Stimulated activated CD4-positive, alpha-beta T cell treated with anti-CD3 and anti-CD28 coated beads, Interleukin-2, amount 100 ng/mL, for 4 hours (primary cell): ENCODE data around the gene ARPC5L.
"Not testable (repeated sequence)": the region's sequence is repeated elsewhere in the genome, so short reads cannot be mapped to it uniquely, and the experiment has no call there.

ENCODE experiments used
- DNase-seq: peaks from one replicate; pipeline ENCODE4 v3.0.0-alpha.2; 2020; ENCODE audit warnings: low read depth

Gene ARPC5L

DNA sequence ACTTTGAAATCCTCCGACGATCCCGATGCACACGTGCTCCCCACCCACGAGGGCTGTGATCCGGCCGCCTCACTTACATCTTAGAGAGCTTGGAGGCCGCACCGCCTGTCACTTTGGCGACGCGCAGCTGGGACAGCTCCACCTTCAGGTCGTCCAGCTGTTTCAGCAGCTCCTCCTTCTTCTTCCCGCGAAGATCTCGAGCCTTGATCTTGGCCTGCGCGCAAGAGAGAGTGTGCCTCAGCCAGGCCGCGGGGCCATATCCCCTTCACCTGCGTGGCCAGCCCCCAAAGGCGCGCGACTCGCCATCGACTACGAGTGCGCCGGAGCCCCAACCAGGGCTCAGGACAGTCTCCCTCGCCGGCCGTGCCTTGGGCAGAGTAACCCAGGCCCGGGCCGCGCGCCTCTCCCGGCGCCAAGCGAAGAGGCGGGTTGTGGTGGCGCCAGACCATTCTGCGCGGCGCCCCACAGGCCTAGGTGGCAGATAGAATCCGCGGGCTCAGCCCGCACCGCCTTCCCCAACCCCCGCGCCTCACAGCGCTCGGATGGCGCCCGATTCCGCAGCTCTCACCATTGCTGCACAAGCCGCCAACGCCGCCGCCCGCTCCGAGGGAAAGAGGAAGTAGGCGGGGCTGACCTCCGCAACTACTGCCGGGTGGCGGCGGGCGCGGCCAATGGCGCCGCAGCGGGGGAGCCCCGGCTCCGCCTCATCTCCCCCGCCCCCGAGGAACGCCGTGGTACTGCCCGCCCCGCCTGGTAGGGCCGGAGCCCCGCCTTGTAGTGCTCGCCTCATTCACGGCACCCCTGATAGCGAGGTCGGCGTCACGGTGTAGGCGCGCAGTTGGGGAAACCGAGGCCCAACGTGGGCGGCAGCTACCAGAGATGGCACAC lies at the start of gene ARPC5L, which contains the start of gene RPL35:
Gene ARPC5L, plus strand, starts transcription at position 789 of the 888 bp plus-strand sequence. CDS start 7,161 bp downstream, outside the sequence.
Gene RPL35, minus strand, starts transcription at position 616 of the 888 bp plus-strand sequence. Its CDS starts 45 bp downstream, at position 571.
- DNase-seq, result peak; percentile 95

DNA sequence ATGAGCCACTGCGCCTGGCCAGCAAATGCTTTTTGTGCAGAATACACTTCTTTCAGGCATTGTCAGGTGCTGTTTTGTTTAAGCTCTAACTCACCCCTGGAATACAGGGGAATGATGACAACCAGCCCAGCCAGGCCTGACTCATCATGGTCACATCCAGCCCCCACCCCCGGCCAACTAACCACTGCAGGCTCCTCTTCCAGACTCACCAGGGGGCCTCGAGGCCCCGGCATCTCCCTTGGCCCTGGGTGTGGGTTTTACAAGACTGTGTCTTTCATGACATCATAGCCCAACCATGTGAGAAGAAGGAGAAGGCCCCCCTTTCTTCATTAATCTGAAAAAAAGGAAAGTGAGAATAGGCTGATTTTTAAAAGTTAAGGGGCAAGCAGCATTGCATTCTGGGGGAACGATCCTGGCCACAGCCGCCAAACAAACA lies 49.5 kb upstream of the ARPC5L start:
- no peak for DNase-seq

DNA sequence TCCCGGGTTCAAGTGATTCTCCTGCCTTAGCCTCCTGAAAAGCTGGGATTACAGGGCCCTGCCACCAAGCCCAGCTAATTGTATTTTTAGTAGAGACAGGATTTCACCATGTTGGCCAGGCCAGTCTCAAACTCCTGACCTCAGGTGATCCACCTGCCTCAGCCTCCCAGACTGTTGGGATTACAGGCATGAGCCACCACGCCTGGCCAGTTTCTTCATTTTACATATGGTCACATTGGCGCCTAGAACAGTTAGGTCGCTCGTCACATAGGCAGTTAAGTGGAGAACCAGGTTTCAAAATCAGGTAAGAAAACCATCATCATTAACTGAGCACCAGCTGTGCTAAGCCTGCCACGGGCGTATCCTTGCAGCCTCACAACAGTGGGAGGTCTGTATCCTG lies 48.9 kb upstream of the ARPC5L start:
- no peak for DNase-seq

DNA sequence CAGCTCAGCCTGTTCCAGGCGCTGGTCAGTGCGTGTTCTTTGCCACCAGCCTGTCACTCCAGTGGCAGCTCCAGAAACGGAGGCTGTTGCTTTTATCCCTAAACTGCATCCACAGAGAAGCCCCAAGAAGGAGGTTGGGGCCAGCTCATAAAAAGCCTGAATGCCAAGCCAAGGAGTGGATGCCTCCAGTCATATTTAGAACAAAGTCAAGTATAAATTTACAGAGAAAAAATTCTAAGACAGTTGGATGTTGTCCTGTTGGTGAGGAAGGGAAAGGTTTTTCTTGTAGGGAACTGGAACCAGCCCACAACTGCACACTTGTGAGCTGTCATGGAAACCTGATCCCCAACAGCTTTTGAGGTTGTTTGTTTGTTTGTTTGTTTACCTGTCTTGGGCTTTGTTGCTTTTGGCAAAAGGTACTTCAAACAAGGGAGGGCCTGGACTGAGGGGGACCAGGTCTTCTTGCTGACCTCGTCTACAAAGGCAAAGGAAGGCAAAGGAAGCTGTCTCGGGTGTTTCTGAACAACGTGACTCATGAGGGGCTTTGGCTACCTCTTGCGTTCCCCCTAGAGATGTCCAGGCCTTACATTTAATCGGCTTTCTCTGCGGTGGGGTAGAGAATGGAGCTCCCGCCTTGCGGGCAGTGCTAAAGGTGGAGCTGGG lies 48.3 kb upstream of the ARPC5L start:
- DNase-seq, result no peak

DNA sequence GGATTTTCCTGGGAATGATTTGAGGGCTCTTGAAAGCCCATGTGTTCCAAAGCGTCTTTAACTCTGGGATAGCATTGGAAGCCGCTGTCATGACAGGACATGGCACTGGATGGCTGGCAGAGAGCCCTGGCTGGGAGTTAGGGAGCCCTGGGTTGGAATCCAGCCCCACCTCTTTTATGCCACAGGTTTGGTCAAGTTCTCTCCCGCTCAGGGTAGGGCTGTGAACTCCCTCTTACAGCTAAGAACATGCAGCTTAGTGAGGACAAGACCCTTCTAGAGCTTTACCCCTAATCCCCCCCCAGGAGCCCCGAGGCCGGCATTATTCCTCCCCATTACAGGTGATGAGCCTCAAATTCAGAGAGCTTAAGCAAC lies 47.8 kb upstream of the ARPC5L start:
- no peak for DNase-seq

DNA sequence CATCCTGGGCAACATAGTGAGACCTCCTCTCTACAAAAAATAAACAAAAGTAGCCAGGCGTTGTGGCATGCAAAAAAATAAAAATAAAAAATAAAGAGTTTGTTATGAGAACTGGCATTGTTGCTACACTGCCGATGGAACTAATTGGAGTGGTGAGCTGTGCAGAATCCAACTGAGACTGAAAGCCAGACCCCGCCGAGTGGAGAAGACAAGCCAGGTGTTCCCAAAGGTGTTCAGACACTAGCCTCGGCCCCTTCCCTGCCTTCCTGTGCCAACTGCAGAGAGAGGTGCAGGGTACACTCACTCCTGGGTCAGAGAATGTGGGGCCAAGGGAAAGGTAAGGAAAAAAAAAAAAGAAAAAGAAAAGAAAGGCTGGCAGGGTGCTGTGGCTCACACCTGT lies 46.3 kb upstream of the ARPC5L start:
- DNase-seq, result no peak

DNA sequence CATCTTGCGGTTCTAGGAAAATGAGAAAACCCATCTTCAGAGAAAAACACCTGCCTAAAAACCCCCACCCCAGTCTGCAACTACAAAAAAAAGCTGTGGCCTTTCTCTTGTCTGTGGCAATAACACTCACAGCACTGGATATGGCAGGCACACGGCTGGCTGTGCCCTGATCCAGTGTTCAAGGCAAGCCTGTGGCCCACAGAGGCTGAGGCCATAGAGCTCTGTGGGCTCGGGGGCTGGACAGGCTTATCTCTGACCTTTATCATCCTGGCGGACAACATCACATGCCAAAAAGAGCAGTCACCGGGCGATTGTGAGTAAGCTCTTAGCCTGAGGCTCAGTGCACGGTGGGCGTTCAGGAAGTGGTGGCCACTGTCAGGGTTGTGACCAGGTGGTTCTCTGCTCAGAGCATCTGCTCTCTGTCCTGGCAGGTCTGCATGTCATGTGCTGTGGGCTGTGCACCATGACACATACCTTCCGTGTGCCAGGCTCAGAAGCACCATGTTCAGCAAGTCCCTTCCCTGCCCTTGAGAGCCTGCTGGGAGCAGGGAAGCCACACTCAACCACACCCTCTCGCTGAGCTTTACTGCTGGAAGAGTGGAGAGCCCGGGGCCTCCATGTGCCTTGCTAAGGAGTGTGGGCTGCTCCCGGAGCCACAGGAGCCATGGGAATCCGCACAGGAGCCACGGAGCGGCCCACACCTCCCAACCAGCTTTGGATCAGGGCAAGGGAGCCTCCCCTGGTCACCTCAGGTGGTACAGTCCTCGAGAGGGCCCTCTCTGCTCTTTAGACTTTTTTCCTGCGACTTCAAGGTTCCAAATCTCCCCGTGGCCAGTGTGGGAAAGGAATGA lies 43.3 kb upstream of the ARPC5L start:
- no peak for DNase-seq

DNA sequence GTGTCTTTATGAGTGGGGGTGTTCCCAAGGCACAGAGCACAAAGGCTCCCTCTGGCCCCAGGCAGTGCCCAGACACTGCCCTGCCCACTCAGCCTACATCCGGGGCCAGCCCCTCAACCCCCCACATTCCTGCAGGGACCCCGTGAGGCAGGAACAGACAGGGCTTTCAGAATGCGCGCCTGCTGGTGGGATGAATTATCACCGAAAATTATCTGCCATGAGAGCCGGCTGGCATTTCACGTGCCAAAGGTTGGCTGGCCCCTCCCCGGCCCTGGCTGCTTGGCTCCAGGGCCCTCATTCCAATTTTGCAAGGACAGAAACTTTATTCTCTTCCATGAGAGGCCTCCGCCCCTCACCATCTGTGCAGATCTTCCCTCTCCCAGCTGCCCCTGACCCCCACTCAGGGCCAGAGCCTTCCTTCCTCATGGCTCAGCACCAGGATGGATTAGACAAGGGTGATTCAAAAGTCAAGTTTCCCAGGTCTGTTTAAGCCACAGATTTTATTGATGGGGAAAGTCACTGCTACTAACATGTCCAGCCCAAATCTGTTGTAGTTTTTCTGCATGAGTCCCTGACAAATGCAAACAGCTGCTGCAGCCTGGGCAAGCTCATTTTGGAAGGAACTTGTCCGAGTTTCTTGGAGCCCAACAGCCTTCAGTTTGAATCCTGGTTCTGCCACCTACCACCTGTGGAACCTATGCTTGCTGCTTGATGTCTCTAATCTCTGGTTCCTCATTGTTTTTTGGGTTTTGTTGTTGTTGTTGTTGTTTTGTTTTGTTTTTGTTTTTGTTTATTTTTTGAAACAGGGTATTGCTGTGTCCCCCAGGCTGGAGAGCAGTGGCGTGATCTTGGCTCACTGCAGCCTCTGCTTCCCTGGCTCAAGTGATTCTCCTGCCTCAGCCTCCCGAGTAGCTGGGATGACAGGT lies 41.0 kb upstream of the ARPC5L start:
- no peak for DNase-seq

DNA sequence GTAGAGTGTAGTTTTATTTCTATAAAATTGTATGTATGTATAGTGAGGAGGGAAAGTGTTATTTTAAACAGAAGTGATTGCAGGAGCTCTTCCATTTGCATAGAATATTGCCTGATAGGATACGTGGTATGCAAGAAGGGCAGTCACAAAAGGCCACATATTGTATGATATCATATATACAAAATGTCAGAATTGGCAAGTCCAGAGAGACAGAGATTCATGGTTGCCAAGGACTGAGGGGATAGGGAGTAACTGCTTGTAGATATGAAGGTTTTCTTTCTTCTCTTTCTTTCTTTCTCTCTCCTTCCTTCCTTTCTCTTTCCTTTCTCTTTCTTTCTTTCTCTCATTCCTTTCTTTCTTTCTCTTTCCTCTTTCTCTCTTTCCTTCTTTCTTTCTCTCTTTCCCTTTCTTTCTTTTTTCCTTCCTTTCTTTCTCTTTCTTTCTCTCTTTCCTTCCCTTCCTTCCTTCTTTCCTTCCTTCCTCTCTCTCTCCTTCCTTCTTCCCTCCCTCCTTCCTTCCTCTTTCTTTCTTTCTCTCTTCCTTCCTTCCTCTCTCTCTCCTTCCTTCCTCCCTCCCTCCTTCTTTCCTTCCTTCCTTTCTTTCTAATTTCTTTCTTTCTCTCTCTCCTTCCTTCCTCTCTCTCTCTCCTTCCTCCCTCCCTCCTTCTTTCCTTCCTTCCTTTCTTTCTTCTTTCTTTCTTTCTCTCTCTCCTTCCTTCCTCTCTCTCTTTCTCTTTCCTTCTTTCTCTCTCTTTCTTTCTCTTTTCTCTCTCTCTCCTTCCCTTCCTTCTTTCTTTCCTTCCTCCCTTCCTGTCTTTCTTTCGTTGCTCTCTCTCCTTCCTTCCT lies 33.2 kb upstream of the ARPC5L start:
- DNase-seq, result no peak

DNA sequence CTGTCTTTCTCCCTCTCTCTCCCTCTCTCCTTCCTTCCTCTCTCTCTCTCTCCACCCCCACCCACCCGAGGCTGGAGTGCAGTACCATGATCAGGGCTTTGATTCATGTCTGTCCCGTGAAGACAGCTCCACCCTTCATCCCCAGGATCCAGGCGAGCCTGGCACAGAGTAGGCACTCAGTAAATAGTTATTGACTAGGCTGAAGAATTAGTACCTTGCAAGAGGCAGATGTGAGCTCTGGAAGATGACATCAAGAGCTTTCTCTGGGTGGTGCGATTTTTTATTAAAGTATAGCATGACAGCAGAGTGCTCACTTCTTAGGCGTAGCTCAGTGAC lies 32.6 kb upstream of the ARPC5L start:
- no peak for DNase-seq

DNA sequence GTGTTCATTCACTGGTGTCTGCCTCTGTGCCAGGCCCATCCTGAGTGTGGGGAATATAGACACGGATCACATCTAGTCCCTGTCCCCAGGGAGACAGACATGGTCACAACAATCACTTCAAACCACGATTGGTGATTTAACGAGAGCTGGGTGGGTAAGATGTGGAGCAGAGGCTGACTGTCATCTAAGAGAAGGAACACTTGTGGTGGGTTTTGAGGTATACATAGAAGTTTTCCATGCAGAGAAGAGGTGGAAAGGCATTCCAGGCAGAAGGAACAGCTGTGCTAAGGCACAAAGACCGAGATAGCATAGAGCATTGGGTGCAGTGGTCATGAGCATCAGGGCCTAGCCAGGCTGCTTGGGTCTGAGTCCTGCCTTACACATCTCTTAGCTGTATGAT lies 31.3 kb upstream of the ARPC5L start:
- no peak for DNase-seq

DNA sequence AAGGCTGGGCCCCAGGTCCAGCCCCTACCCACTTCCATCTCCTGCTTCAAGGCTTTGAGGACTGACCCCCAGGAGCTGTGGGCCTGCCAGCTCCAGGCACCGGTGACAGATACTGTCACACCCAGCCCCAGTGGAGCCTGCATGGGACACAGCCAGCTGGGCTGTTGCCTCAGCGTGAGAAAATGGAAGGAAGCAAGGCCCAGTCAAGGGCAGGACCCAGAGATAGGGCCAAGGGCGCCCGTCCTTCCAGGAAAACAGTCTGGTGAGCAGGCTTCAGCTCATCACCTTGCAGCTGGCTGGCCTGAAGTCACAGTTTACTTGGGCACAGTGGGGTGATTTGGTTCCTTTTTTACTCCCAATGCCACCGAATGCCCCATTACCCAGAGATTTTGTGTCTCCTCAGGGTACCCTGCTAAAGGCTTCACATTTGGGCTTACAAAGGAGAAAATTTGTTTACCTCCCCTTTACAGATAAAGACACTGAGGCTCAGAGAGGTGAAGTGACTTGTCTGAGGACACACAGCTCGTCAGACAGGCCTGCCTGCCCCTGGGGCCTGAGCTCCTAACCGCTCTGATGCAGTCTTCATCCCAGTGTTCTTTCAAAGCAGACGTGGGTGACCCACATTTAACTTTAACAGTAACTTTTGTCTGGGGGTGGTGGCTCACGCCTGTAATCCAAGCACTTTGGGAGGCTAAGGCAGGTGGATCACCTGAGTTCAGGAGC lies 30.1 kb upstream of the ARPC5L start:
- no peak for DNase-seq

DNA sequence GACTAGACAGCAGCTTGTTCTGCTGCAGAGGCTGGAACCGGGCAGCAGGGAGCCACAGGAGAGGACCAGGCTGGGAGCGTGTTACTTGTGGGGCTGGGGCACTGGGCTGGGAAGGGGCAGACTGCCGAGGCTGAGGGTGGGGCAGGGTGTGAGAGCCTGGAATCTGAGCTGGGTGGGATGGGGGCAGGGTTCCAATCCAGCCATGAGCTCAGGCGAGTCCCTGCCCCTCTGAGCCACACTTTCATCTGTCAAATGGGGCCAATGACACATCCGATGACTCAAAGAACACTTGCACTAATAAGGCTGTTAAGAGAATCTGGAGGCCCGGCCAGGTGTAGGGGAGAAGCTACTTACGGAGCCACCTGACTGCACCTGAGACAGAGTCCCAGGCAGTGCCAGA lies 27.3 kb upstream of the ARPC5L start:
- DNase-seq, result no peak

DNA sequence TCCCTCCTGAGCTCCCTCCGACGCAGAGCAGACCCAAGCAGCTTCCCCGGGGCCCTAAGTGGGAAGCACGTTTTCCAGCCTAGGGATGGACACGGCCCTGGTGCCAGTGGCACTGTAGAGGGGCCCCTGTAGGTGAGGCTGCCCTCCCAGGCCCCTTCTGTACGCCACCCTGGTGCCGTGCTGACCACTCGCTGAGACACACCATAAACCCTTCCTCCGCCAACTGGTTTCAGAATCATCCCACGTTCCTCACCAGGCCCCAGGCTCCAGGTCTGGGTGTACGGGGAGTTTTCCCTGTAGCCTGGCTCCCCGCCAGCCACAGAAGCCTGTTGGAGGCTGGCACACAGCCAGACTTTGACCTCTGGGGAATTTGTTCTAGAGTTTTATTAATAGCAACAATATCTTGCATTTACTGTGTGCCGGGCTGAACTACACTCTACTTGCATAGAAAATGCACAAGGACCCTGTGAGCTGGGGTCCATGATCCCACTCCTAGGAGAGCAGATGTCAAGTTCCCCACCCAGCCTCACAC lies 26.8 kb upstream of the ARPC5L start:
- no peak for DNase-seq

DNA sequence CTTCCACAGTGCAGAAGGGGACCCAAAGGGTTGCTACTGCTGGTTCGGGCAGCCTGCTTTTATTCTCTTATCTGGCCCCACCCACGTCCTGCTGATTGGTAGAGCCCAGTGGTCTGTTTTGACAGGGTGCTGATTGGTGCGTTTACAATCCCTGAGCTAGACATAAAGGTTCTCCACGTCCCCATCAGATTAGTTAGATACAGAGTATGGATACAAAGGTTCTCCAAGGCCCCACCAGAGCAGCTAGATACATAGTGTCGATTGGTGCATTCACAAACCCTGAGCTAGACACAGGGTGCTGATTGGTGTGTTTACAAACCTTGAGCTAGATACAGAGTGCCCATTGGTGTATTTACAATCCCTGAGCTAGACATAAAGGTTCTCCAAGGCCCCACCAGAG lies 23.8 kb upstream of the ARPC5L start:
- DNase-seq, result not testable (repeated sequence)

DNA sequence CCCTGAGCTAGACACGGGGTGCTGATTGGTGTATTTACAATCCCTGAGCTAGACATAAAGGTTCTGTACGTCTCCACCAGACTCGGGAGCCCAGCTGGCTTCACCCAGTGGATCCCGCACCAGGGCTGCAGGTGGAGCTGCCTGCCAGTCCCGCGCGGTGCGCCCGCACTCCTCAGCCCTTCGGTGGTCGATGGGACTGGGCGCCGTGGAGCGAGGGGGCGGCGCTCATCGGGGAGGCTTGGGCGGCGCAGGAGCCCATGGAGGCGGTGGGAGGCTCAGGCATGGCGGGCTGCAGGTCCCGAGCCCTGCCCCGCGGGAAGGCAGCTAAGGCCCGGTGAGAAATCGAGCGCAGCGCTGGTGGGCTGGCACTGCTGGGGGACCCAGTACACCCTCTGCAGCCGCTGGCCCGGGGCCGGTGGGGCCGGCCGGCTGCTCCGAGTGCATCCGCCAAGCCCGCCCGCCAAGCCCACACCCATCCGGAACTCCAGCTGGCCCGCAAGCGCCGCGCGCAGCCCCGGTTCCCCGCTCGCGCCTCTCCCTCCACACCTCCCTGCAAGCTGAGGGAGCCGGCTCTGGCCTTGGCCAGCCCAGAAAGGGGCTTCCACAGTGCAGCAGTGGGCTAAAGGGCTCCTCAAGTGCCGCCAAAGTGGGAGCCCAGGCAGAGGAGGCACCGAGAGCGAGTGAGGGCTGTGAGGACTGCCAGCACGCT lies 23.2 kb upstream of the ARPC5L start:
- DNase-seq, result not testable (repeated sequence)

DNA sequence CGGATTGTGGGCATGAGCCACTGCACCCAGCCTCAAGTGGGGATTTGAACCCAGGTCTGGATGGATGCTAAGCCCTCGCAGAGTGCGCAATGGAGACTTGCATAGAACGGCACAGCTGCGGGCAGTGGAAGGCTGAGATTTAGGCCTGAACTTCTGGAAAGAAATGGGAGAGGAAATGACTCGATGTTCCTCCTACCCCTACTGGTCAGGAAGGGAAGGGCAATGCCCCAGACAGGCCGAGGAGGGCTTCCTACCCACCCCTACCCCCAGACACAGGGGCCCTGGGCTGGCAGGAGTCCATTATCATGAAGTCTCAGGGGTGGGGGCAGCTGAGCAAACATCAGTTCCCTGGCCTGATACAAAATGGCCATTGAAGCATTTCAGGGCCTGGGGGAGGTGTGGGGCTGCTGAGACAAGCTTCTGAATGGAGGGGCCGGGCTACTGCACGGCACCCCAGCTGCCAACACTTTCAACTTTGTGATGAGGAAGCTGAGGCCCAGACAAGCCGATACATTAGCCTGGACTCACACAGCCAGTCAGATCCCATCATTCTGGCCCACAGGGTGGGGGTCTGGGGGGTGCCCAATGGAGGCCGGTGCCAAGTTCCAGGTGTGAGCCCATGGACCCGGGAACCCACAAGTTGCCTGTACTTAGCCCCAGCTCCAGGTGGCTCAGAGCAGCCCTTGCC lies 22.2 kb upstream of the ARPC5L start:
- no peak for DNase-seq

DNA sequence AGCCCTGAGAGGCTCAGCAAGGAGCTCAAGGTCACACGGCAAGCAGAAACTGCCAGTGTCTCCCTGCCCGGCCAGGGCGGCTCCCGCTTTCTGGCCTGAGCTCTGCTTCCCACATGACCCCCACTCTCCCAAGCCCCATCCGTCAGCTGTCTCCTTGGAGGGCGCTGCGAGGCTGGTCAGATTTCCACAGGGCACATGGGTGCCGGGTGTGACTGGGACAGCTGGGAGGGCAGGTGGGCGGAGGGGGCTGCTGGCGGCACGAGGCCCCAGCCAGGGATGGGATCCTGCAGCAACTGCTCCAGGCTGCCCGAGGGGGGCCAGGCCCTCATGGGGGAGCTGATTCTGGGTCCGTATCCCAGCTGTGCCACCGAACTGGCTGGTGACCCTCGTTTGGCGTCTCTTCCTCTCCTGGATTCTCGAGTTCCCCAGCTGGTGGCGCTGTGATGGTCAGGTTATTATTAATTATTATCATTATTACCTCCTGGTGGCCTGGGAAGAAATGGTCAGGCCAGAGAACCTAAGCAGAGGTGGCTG lies 21.6 kb upstream of the ARPC5L start:
- no peak for DNase-seq
